HG02973 (cell line): ENCODE data around the gene FOXC1.

ENCODE experiments used
- ATAC-seq: cut with Tn5 transposase; IDR thresholded peaks from one replicate; pipeline ENCODE4 v1.9.1; 2021; ENCODE audit warnings: moderate library complexity; ENCODE audit not compliant: unreplicated experiment

Gene FOXC1

DNA sequence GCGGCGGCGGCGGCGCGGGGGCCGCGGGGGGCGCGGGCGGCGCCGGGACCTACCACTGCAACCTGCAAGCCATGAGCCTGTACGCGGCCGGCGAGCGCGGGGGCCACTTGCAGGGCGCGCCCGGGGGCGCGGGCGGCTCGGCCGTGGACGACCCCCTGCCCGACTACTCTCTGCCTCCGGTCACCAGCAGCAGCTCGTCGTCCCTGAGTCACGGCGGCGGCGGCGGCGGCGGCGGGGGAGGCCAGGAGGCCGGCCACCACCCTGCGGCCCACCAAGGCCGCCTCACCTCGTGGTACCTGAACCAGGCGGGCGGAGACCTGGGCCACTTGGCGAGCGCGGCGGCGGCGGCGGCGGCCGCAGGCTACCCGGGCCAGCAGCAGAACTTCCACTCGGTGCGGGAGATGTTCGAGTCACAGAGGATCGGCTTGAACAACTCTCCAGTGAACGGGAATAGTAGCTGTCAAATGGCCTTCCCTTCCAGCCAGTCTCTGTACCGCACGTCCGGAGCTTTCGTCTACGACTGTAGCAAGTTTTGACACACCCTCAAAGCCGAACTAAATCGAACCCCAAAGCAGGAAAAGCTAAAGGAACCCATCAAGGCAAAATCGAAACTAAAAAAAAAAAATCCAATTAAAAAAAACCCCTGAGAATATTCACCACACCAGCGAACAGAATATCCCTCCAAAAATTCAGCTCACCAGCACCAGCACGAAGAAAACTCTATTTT lies 2.0 kb downstream of the FOXC1 start:
- no peak for ATAC-seq

DNA sequence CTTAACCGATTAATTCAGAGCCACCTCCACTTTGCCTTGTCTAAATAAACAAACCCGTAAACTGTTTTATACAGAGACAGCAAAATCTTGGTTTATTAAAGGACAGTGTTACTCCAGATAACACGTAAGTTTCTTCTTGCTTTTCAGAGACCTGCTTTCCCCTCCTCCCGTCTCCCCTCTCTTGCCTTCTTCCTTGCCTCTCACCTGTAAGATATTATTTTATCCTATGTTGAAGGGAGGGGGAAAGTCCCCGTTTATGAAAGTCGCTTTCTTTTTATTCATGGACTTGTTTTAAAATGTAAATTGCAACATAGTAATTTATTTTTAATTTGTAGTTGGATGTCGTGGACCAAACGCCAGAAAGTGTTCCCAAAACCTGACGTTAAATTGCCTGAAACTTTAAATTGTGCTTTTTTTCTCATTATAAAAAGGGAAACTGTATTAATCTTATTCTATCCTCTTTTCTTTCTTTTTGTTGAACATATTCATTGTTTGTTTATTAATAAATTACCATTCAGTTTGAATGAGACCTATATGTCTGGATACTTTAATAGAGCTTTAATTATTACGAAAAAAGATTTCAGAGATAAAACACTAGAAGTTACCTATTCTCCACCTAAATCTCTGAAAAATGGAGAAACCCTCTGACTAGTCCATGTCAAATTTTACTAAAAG lies 2.7 kb downstream of the FOXC1 start:
- ATAC-seq, result no peak

GRCh38 chr6:1612974-1613306 lies 3.2 kb downstream of the FOXC1 start:
- no peak for ATAC-seq

- ATAC-seq, result no peak
These were observed 3.6 kb downstream of the FOXC1 start for GRCh38 chr6:1613346-1613687.

DNA sequence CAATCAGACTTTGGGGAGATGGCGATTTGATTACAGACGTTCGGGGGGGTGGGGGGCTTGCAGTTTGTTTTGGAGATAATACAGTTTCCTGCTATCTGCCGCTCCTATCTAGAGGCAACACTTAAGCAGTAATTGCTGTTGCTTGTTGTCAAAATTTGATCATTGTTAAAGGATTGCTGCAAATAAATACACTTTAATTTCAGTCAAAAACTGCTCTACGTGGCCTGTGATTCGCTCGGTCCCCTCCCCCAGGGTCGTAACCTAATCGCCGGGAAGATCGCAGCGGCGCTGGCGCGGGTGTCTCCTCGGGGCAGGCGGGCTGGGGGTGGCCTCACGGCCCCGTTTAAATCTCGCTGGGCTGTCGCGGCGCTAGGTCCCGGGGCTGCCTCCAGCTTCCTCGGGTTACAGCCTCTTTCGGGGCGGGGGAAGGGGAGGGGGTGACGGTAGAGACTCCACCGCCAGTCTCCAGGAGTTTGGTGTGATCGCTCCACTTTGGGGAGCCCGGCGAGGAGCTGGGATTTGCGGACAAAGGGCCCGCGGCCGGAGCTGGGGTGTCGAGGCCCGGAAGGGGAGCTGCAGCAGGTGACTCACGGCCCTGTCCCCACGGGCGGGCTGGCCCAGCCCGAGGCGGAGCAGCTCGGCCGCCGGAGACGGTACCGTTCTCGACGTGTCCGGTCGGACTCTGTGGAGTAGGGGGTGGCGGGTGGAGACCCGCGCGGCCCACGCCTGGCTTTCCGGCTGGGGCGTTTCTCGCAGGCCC lies 4.2 kb downstream of the FOXC1 start:
- no peak for ATAC-seq

DNA sequence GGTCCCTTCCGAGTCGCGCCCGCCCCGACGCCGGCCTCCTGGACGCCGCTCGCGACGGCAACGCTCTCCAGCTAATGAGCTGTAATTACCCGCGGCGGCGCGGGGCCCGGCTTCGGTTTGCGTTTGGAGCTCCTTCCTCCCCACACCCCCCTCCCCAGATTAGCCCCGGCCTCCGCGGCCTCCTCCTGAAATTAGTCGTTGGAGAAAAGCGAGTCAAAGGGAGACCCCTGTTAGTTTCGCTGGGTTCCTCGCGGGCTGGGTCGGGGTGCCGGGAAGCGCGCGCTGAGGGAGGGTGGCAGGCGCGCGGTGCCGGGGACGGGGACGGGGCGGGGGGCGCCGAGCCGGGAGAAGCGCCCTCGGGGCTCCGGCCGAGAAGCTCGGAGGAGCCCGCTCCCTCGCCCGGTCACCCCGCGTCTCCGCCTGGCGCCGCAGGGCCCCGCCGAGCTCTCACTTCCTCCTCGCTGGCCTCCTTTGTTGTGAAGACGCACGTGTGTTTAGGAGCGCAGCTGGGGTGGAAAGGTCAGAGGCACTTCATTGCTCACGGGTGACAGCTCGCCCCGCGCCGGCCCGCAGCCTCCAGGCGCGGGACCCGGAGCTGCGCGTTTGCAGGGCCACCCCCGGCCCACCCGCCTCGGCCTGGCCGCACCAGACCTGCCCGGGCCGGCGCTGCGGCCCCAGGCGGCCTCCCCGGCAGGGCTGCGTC lies 4.9 kb downstream of the FOXC1 start:
- ATAC-seq, result no peak

DNA sequence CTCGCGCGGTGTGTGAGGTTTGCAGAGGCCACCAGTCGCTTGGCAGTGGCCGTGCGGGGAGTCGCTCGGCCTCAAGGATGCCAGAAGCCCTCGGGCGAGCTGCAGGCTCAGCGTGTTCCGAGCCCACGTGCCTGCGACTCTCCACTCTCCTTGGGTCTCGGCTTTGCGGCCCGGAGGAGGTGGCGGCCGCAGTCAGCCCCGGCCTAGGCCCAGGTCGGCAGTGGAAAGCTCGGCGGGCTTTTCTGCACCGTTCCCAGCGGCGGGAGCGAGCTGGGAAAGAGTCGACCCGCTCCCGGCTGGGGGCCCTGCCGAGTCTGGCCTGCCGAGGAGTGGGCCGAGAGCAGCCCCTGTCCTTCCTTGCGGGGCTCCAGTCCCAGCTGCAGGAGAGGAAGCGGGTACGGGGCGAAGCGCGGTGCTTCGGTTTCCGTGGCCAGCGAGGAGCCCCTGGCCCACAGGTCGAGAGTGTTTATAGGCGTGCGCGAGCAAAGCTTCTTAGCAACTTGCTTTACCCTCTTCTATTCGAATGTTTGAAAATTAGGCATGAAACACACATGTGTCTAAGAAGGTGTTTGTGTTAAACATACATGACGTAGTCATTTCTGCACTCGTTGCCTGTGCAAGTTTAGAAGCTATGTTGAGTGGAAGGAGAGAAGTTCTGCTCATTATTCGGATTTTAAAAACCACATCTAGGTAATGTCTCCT lies 5.6 kb downstream of the FOXC1 start:
- ATAC-seq, result no peak

DNA sequence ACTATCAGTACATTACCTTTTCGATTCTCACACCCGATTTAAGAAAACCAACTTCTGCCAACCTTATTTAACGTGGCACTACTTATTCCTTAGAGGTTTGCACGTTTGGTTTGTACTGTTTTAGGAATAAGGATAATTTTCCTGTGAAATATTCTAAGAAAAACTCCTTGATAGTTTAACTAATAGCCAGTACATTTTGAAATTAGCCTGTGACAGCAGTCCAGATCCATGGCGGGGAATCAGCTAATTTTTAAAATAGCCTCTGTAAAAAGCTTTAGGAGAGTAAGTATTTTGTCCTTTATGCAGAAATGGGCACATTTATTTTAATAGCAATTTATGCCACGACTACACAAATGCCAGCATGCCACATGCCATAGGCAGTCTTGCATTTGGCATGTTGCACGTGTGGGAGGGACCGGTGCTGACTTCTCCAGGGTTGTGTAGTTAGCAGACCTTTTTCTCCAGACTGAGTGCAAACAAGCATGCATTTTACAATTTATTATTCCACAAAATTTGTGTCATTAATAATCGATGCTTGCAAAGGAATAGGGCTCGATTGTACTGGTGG lies 6.2 kb downstream of the FOXC1 start:
- no peak for ATAC-seq

DNA sequence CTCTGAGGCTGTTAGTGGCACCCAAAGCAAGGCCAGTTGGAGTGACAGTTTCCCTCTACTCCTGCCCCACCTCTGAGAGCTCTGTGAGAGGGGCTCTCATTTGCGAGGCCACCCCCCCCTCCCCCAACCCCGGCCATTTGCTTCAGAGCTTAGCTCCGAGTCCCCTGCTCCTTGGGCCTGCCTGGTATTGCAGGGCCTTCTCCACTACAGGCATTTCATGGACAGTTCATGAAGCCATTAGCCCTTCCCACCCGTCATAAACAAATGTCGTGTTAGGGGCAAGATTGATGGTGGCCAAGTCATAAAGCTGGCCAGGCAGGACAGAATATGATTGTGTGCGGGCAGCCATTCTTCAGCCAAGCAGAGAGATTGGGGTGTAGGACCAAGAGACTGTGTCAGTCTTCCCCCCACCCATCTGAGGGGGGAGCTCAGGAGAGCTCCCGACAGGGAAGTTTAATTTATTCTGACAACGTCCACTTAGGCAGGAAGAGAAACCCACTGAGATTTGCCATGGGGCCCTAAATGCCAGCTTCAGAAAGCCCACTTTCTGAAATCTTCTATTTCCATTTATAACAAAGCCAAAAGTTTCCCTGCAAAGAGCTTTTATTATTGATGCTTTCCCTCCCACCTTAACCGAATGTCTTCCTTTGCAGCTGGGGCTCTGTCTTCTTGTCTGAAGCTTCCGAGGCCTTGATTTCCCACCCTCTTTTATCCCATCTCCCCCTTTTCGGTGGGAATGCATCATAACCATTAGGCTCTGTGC lies 7.2 kb downstream of the FOXC1 start:
- no peak for ATAC-seq

DNA sequence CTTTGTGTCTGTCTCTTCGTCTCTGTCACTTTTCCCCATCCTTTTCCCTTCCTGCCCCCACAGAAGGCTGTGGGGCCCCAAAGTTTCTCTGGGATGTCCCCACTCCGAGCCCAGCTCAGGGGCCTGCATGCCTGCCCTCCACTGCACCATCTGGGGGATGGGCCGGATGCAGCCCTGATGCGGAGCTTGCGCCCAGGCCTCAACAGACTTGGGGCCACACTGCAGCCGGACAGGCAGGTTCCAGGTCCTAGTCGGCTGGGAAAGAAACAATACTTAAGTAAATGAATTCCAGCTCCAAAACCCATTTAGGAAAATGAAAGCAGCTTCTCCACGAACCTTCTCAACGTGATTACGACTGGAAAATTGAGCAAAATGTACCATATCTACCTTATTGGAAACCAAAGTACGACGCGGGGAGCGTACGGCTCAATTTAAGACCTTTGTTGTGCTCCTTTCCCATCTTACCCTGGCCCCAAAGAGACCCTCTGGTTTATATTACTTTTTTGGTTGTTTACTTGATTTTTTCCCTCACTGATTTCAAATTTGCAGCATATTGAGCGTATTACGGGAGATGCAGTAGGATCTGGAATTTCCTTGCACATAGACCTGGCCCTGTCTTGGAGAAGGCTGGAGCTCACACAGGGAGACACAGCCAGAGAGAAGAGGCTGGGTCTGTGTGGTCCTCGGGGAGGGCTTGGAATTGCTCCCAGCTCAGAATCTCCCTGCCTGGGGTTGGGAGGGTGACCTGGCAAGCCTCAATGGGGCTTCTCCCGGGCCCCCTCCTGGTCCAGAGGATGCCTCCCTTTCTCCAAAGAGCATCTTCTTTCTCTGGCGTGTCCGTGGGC lies 8.0 kb downstream of the FOXC1 start:
- ATAC-seq, result no peak

- no peak for ATAC-seq
These were observed 8.8 kb downstream of the FOXC1 start for GRCh38 chr6:1618311-1619097.

DNA sequence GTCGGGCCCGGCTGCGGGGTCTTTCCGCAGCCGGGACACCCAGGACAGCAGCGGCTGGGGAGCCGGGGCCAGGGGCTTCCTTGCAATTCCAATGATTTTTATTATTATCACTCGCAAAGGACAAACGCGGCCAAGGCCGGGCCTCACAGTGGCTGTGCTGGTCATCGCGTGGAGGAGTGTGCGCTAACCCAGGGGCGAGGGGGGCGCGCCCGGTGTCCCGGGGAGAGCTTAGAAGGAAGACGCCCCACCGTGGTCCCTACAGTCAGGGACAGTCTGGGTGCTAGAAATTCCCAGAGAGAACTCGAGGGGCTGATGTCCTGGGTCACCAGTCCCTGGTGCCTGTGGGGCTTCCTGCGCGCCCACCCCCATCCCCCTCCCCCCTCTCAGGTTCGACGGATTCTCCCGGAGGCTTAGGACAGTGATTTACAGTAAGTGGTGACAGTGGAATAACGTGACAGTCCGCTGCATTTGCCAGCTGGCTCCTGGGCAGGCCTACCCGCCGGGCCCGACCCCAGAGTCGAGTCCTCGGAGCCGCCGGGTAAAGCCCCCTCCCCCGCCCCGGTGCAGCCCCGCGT lies 9.5 kb downstream of the FOXC1 start:
- no peak for ATAC-seq

- ATAC-seq, result no peak
These were observed 10.2 kb downstream of the FOXC1 start for GRCh38 chr6:1619673-1620503.

DNA sequence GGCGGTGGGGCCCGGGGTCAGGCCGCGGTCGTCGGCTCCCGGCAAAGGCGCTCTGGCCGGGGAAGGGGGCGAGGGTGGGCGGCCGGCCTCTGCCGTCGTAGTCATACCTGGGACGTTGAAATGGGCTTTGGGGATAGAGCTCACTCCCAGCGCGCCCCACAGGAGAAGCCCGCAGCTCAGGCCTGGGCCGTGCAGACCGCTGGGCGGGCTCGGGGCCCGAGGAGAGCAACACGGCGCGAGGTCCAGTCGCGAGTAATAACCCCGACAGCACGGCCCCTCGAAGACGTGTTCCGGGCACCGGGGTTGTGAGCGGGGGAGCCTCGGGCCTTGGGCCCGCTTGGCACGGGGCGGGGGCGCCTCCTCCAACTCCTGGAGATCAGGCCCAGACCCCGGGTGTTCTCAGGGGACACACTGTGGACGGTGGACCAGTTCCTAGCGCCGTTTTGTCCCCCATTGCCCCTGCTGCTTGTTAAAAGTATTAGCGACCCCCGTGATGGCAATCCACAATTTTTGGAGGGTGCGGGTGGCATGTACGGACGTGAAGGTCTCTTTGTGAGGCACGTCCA lies 10.9 kb downstream of the FOXC1 start:
- no peak for ATAC-seq

GRCh38 chr6:1621070-1621701 lies 11.5 kb downstream of the FOXC1 start:
- no peak for ATAC-seq

DNA sequence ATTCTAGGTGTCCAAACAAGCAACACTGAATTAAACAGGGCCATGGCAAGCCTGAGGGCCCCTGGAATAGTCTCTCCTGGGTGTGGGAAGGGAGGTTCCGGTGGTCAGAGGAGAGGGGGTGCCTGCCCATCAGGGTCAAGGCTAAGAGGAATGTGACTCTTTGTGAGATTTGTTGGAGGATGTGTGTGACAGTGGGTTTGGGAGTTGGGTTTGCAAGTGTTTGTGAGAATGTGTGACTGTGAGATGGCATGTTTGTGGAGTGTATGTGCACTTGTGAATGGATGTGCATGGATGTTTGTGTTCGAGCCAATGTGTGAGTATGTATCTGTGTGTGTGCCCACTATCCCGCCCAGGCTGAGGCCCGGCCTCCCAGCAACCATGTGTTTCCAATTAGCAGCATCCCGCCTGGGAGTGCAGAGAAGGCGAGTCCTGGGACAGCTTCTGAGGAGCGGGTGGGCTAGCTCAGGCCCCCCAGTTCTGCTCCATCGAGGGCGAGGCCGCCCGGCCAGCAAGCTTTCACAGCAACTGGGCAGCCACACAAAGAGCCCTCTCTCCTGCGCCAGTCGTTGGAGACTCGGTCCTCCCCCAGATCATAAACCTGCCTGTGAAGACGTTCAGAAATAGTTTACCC lies 12.6 kb downstream of the FOXC1 start:
- ATAC-seq, result no peak
